IMR-90 (cell line): ENCODE measurements around the gene MRPL28. TPM values are rescaled to one million over a fixed set of nuclear protein-coding genes. Genes with fewer than 3 reads are reported as not detected.

Experiments
- ATAC-seq: fragments of 200-7000 bp; cut with Tn5 transposase; 2 replicates; pipeline ENCODE4 v1.9.1; 2020; ENCODE audit warnings: low read depth, mild to moderate bottlenecking, moderate library complexity
- BruUV-seq: library from RNA; stranded (reverse); fragments of 400-500 nt; replicated peaks from 2 replicates; lab custom pipeline; 2021; lab: Mats Ljungman, UMichigan
- CTCF ChIA-PET: fragments of 300-600 bp; formaldehyde crosslinking; extraction: SDS; loops from one replicate; lab custom pipeline; 2021; ENCODE audit warnings: antibody characterized with exemption; lab: Yijun Ruan, JAX
- POLR2A ChIA-PET: fragments of 300-600 bp; sonication (Branson Sonifier 250); formaldehyde crosslinking; loops from one replicate; lab custom pipeline; 2022; ENCODE audit warnings: antibody characterized with exemption; ENCODE audit not compliant: unreplicated experiment; lab: Charles Lee
- DNase-seq: peaks from one replicate; pipeline ENCODE4 v3.0.0; 2013
- H2AFZ ChIP-seq: replicated peaks from 2 replicates; pipeline ENCODE3; 2013; ENCODE audit warnings: low read length, mild to moderate bottlenecking; ENCODE audit not compliant: poor library complexity
- H2AK5ac ChIP-seq: 2 replicates; pipeline ENCODE4 v1.6.1; 2013; ENCODE audit warnings: low read depth, low read length, inconsistent platforms
- H2AK9ac ChIP-seq: replicated peaks from 2 replicates; pipeline ENCODE3; 2013; ENCODE audit warnings: mild to moderate bottlenecking, low read depth, low read length, moderate library complexity; ENCODE audit not compliant: poor library complexity
- H2BK120ac ChIP-seq: 2 replicates; pipeline ENCODE4 v1.6.1; 2013; ENCODE audit warnings: low read depth, low read length, inconsistent platforms
- H2BK15ac ChIP-seq: 3 replicates; pipeline ENCODE4 v1.6.1; 2013; ENCODE audit warnings: low read depth, low read length, inconsistent platforms
- H2BK20ac ChIP-seq: 2 replicates; pipeline ENCODE4 v1.6.1; 2013; ENCODE audit warnings: low read depth, mild to moderate bottlenecking, inconsistent platforms, low read length, moderate library complexity
- H2BK5ac ChIP-seq: 2 replicates; pipeline ENCODE4 v1.6.1; 2013; ENCODE audit warnings: mild to moderate bottlenecking, low read depth, low read length, inconsistent platforms; ENCODE audit not compliant: poor library complexity, severe bottlenecking
- H3K14ac ChIP-seq: replicated peaks from 2 replicates; pipeline ENCODE4 v1.6.1; 2013; ENCODE audit warnings: low read depth, low read length, inconsistent platforms
- H3K18ac ChIP-seq: 2 replicates; pipeline ENCODE4 v1.6.1; 2013; ENCODE audit warnings: low read depth, low read length, control low read depth
- H3K23ac ChIP-seq: 2 replicates; pipeline ENCODE4 v1.6.1; 2013; ENCODE audit warnings: low read depth, low read length, inconsistent platforms
- H3K27ac ChIP-seq: 2 replicates; pipeline ENCODE4 v1.5.1; 2013; ENCODE audit warnings: mild to moderate bottlenecking, control low read depth, low read length; ENCODE audit not compliant: insufficient read depth
- H3K27me3 ChIP-seq: 2 replicates; pipeline ENCODE4 v1.6.1; 2013; ENCODE audit warnings: low read length; ENCODE audit not compliant: control insufficient read depth, insufficient read depth
- H3K36me3 ChIP-seq: 2 replicates; pipeline ENCODE4 v1.6.1; 2013; ENCODE audit warnings: low read length, mixed read lengths; ENCODE audit not compliant: control insufficient read depth, insufficient read depth
- H3K4ac ChIP-seq: 2 replicates; pipeline ENCODE4 v1.6.1; 2013; ENCODE audit warnings: low read depth, low read length, inconsistent platforms
- H3K4me1 ChIP-seq: 2 replicates; pipeline ENCODE4 v1.6.1; 2013; ENCODE audit warnings: low read length, mixed read lengths; ENCODE audit not compliant: control insufficient read depth, insufficient read depth
- H3K4me2 ChIP-seq: 2 replicates; pipeline ENCODE4 v1.6.1; 2013; ENCODE audit warnings: low read depth, mild to moderate bottlenecking, control low read depth, low read length, moderate library complexity
- H3K4me3 ChIP-seq: 2 replicates; pipeline ENCODE4 v1.5.1; 2013; ENCODE audit warnings: low read depth, mild to moderate bottlenecking, control low read depth, low read length, moderate library complexity; ENCODE audit not compliant: insufficient read depth
- H3K56ac ChIP-seq: 2 replicates; pipeline ENCODE4 v1.6.1; 2013; ENCODE audit warnings: low read length, inconsistent platforms; ENCODE audit not compliant: insufficient read depth; ENCODE audit errors: extremely low read depth
- H3K79me1 ChIP-seq, 2 experiments: 2 replicates each; pipeline ENCODE4 v1.6.1; 2013; ENCODE audit warnings: low read length in 2 of 2, inconsistent platforms in 1 of 2, low read depth in 1 of 2
- H3K9ac ChIP-seq: 2 replicates; pipeline ENCODE4 v1.6.1; 2013; ENCODE audit warnings: low read depth, low read length, control low read depth
- H3K9me1 ChIP-seq: 2 replicates; pipeline ENCODE4 v1.6.1; 2013; ENCODE audit warnings: low read length, inconsistent platforms; ENCODE audit not compliant: insufficient read depth
- H3K9me3 ChIP-seq: 2 replicates; pipeline ENCODE4 v1.6.1; 2013; ENCODE audit warnings: low read length; ENCODE audit not compliant: control insufficient read depth, insufficient read depth
- H4K20me1 ChIP-seq: 2 replicates; pipeline ENCODE4 v1.6.1; 2013; ENCODE audit warnings: low read length, inconsistent platforms; ENCODE audit not compliant: insufficient read depth
- H4K5ac ChIP-seq: 2 replicates; pipeline ENCODE4 v1.6.1; 2013; ENCODE audit warnings: mild to moderate bottlenecking, low read depth, low read length, control low read depth
- H4K8ac ChIP-seq, 2 experiments: 2 replicates each; pipeline ENCODE4 v1.6.1; 2013; ENCODE audit warnings: low read depth in 2 of 2, low read length in 2 of 2, control low read depth in 1 of 2, inconsistent platforms in 1 of 2
- H4K91ac ChIP-seq: 2 replicates; pipeline ENCODE4 v1.6.1; 2013; ENCODE audit warnings: low read depth, low read length, inconsistent platforms; ENCODE audit not compliant: insufficient read depth
- BHLHE40 ChIP-seq: fragments of 150-350 bp; IDR thresholded peaks from 2 replicates; pipeline ENCODE4 v1.6.1; 2016; ENCODE audit warnings: mild to moderate bottlenecking, low read depth, low read length
- CEBPB ChIP-seq: IDR thresholded peaks from 2 replicates; pipeline ENCODE4 v1.6.1; 2012; ENCODE audit warnings: low read depth, low read length, improper control_type of control experiment
- CHD1 ChIP-seq: IDR thresholded peaks from 2 replicates; pipeline ENCODE4 v1.6.1; 2012; ENCODE audit warnings: low read depth, low read length, improper control_type of control experiment
- FOS ChIP-seq: fragments of 150-350 bp; IDR thresholded peaks from 2 replicates; pipeline ENCODE4 v1.6.1; 2016; ENCODE audit warnings: low read depth, low read length
- MAFK ChIP-seq: IDR thresholded peaks from 2 replicates; pipeline ENCODE4 v1.6.1; 2012; ENCODE audit warnings: low read depth, low read length, improper control_type of control experiment
- MAZ ChIP-seq: IDR thresholded peaks from 2 replicates; pipeline ENCODE4 v1.6.1; 2012; ENCODE audit warnings: low read depth, mild to moderate bottlenecking, low read length, improper control_type of control experiment, moderate library complexity, borderline replicate concordance
- MXI1 ChIP-seq: IDR thresholded peaks from 2 replicates; pipeline ENCODE4 v1.6.1; 2012; ENCODE audit warnings: low read depth, mild to moderate bottlenecking, low read length, moderate library complexity, borderline replicate concordance
- NFE2L2 ChIP-seq: fragments of 150-350 bp; IDR thresholded peaks from 2 replicates; pipeline ENCODE4 v1.6.1; 2016; ENCODE audit warnings: low read depth, mild to moderate bottlenecking, low read length
- POLR2A ChIP-seq: IDR thresholded peaks from 2 replicates; pipeline ENCODE4 v1.6.1; 2012; ENCODE audit warnings: mild to moderate bottlenecking, low read depth, low read length
- RAD21 ChIP-seq: IDR thresholded peaks from 2 replicates; pipeline ENCODE4 v1.6.1; 2012; ENCODE audit warnings: low read length, improper control_type of control experiment
- RCOR1 ChIP-seq: IDR thresholded peaks from 2 replicates; pipeline ENCODE4 v1.6.1; 2012; ENCODE audit warnings: mild to moderate bottlenecking, low read length, improper control_type of control experiment; ENCODE audit not compliant: insufficient replicate concordance
- RFX5 ChIP-seq: IDR thresholded peaks from 2 replicates; pipeline ENCODE4 v1.8.0; 2012; ENCODE audit warnings: low read depth, mild to moderate bottlenecking, low read length, moderate library complexity
- SMC3 ChIP-seq: fragments of 150-350 bp; IDR thresholded peaks from 2 replicates; pipeline ENCODE4 v1.6.1; 2016; ENCODE audit warnings: low read depth, mild to moderate bottlenecking, antibody characterized with exemption, low read length, moderate library complexity
- WGBS, 2 experiments: methylation state at CpG; one replicate each; pipeline versions ENCODE4 v1.1.5 to v1.1.7; 2013; ENCODE audit warnings: missing lambda C conversion rate in 2 of 2; ENCODE audit not compliant: insufficient read length in 1 of 2; ENCODE audit errors: extremely low coverage in 2 of 2; 5-methylcytosine and 5-hydroxymethylcytosine counted together
- dilution Hi-C: fragments of 300-500 bp; cut with HindIII; formaldehyde crosslinking; loops from one replicate; pipeline ENCODE4 v1.14.3; 2018; ENCODE audit warnings: low sequenced_read_pairs; ENCODE audit not compliant: unreplicated experiment
- in situ Hi-C: fragments of 300-500 bp; cut with MboI; formaldehyde crosslinking; loops from 3 replicates; pipeline ENCODE4 v1.14.3; 2019; ENCODE audit warnings: low sequenced_read_pairs, inconsistent platforms, mixed read lengths
- intact Hi-C: fragments of 100-400 bp; cut with micrococcal nuclease; formaldehyde crosslinking; loops from 2 replicates; pipeline ENCODE4 v1.10.0; 2022
- polyA plus RNA-seq, 3 experiments: library from polyadenylated mRNA; depleted of rRNA; stranded (reverse); fragments of >200 nt; gene quantifications; 2 replicates each; pipeline ENCODE4 v1.2.3, GENCODE V29; 2012; ENCODE audit warnings: low replicate concordance in 1 of 3
- total RNA-seq: library from RNA; depleted of rRNA; stranded (reverse); fragments of >200 nt; gene quantifications from 2 replicates; pipeline ENCODE4 v1.2.3, GENCODE V29; 2012
- TF ChIP-seq, protein P1 (sequence below): conservative IDR thresholded peaks from 2 replicates; pipeline ENCODE4 v1.5.1; 2012; ENCODE audit warnings: mild to moderate bottlenecking, low read depth, low read length, improper control_type of control experiment
- TF ChIP-seq, protein P2 (sequence below): fragments of 150-350 bp; IDR thresholded peaks from 2 replicates; pipeline ENCODE4 v1.6.1; 2016; ENCODE audit warnings: low read depth, mild to moderate bottlenecking, low read length, moderate library complexity, borderline replicate concordance
- TF ChIP-seq, protein P3 (sequence below): fragments of 150-350 bp; IDR thresholded peaks from 2 replicates; pipeline ENCODE4 v1.6.1; 2017; ENCODE audit warnings: mild to moderate bottlenecking, antibody characterized with exemption, low read length, low read depth

Gene MRPL28
- total and polyA plus RNA-seq, 2 of the 4 experiments (the other 2 are of a cell fraction), result 104 to 181 TPM

DNA sequence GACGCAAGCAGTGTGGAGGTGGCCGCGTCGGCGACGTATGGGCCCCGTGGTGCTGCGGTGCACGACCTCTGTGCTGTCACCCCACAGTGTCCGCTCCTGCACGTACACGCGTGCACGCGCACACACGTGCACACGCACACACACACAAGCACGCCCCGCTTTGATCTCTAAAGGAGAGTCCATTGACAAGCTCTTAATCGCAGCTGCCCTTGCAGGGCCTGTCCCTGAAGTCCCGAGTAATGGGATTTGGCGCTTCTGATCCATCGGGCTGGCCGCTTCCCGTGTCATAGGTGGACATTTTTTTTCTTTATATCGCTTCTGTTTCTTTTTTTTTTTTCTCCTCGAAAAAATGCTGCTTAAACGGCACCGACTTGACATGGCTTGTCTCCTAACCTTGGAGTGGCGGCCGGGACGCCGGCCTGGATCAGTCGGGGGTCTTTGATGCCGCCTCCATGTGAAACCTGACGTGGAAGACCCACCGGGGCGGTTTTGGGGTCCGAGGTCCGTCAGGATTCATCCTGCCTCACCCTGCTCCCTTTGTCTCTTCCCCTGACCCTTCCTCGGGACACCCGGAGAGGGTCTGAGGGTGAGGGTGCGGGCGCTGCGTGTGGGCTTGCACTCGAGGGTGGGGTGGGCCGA is 9.5 kb downstream of the MRPL28 start:
- Histone ChIP-seq H3K56ac (no peak overlapping the region), H3K9me3 (no peaks in the 10 kb centered on the region), H4K8ac (no peak overlapping the region), H3K4me3 (no peak overlapping the region), H3K23ac (no peak overlapping the region), H2AFZ (no peak overlapping the region), H3K27ac (no peak overlapping the region), H3K4me1 (no peaks in the 10 kb centered on the region), H3K18ac (no peak overlapping the region), H4K91ac (no peak overlapping the region), H2BK120ac (no peak overlapping the region), H3K9ac (no peak overlapping the region), H2BK20ac (no peak overlapping the region), H3K4me2 (no peak overlapping the region), H2BK15ac (no peak overlapping the region), H4K5ac (no peak overlapping the region), H3K36me3 (no peaks in the 10 kb centered on the region), H2AK5ac (no peak overlapping the region), H3K4ac (no peak overlapping the region), H2BK5ac (no peak overlapping the region), H3K27me3 (no peaks in the 10 kb centered on the region), H3K79me1 (no peaks in the 10 kb centered on the region), H4K20me1 (no peaks in the 10 kb centered on the region), H3K9me1 (no peaks in the 10 kb centered on the region), H3K14ac (no peak overlapping the region), H2AK9ac (no peak overlapping the region)
- dilution Hi-C loops (no loop called here), in situ Hi-C loops (no loop called here), intact Hi-C loops (no loop called here)
- ChIA-PET CTCF (interaction anchor here (2.2 kb wide), 1 partner anchor 264 kb away, joined by 8 read pairs; no protein-coding TSS in a partner anchor), POLR2A (no interaction called here)
- no peak for TF ChIP-seq CEBPB
- no peak for TF ChIP-seq BHLHE40
- TF ChIP-seq RFX5, result no peak
- TF ChIP-seq, protein P1, sequence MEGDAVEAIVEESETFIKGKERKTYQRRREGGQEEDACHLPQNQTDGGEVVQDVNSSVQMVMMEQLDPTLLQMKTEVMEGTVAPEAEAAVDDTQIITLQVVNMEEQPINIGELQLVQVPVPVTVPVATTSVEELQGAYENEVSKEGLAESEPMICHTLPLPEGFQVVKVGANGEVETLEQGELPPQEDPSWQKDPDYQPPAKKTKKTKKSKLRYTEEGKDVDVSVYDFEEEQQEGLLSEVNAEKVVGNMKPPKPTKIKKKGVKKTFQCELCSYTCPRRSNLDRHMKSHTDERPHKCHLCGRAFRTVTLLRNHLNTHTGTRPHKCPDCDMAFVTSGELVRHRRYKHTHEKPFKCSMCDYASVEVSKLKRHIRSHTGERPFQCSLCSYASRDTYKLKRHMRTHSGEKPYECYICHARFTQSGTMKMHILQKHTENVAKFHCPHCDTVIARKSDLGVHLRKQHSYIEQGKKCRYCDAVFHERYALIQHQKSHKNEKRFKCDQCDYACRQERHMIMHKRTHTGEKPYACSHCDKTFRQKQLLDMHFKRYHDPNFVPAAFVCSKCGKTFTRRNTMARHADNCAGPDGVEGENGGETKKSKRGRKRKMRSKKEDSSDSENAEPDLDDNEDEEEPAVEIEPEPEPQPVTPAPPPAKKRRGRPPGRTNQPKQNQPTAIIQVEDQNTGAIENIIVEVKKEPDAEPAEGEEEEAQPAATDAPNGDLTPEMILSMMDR, result no peak
- TF ChIP-seq FOS, result no peak
- TF ChIP-seq POLR2A, result no peak
- TF ChIP-seq MAZ, result no peak
- no peak for TF ChIP-seq RCOR1
- TF ChIP-seq NFE2L2, result no peak
- TF ChIP-seq, protein P2, sequence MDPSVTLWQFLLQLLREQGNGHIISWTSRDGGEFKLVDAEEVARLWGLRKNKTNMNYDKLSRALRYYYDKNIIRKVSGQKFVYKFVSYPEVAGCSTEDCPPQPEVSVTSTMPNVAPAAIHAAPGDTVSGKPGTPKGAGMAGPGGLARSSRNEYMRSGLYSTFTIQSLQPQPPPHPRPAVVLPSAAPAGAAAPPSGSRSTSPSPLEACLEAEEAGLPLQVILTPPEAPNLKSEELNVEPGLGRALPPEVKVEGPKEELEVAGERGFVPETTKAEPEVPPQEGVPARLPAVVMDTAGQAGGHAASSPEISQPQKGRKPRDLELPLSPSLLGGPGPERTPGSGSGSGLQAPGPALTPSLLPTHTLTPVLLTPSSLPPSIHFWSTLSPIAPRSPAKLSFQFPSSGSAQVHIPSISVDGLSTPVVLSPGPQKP, result no peak
- no peak for TF ChIP-seq MAFK
- no peak for TF ChIP-seq SMC3
- TF ChIP-seq, protein P3, sequence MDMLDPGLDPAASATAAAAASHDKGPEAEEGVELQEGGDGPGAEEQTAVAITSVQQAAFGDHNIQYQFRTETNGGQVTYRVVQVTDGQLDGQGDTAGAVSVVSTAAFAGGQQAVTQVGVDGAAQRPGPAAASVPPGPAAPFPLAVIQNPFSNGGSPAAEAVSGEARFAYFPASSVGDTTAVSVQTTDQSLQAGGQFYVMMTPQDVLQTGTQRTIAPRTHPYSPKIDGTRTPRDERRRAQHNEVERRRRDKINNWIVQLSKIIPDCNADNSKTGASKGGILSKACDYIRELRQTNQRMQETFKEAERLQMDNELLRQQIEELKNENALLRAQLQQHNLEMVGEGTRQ, result no peak
- no peak for TF ChIP-seq CHD1
- TF ChIP-seq RAD21, result no peak
- no peak for TF ChIP-seq MXI1
- ATAC-seq (no peak), DNase-seq (no peak)
- BruUV-seq, result no TSS peak
- WGBS, 2 experiments, result 84% methylated on average over 35 of the region's 47 CpGs; no CpG with 5 or more reads in 1 of the 2 experiments
